Activated CD8-positive, alpha-beta memory T cell treated with anti-CD3 and anti-CD28 coated beads, Interleukin-2, amount 50 U/mL, for 4 hours (primary cell): Measurements from ENCODE around the gene SEMA3C.

Experiments used
- DNase-seq: peaks from one replicate; pipeline ENCODE4 v3.0.0-alpha.2; 2020

Gene SEMA3C

DNA sequence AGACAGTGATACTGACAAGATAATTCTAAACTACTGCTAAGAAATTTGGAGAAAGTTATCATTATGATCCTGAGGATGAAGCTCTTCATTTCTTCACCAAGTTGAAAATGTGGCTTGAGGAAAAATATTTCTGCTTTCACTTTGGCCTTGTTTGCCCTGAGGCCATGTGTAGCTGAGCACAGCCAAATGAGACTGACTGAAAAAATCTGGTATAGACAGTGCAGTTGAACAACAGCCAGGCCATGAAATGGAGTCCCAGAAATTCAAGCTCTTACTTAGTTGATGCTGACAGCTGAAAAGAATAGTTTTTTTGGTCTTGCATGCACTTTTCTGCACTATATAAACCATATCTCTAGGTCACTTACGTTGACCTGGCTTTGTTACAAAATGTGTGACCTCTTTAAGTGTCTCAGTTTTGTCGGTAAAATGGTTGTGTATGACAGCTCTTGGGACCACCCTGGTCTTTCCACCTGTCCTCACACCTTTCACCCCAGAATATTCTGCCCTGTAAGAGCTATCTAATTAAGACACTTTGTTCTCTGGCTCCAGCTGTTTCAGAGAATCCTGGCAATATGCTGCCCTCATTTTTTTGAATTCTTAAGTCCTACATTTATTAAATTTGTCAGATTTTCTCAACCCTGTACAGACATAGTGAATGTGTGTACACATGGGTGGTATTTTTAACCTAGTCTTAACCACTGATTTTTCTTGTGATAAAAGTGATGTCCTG is 189.1 kb downstream of the SEMA3C start:
- no peak for DNase-seq

DNA sequence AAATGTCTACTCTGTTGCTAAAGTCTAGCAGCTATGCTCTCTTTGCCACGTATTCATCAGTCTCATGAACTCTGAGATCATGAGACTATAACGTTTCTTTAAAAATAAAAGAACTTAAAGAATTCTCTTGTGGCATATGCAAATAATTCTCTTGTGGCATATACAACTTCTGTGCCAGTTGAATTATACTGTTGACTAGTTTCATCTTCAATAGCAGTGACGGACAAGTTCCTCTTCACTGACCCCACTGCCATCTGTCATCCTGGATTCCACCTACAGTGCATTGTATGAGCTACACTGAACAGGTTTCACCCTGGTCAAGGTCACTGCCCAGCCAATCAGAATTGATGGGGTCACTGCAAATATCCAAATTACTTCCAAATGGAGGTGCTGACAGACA is 192.2 kb downstream of the SEMA3C start:
- no peak for DNase-seq

DNA sequence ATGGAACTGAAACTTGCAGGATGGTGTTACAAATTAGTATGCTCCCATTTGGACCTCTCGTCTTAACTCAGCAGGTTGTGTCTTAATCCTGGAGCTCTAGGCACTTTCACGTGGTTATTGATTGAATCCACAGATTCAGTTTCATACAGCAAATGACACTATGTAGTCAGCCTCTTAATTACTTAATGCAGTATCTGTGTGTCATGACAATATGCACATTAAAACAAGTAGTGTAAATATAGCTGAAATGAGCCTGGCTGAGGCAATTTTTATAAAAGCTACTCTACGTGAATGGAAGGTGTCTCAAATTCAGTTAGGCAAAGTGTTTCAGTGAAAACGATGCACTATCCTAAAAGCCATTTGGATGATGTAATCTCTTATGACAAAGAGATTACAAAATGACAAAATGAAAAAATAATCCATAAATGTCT is 193.7 kb downstream of the SEMA3C start:
- DNase-seq = no peak

DNA sequence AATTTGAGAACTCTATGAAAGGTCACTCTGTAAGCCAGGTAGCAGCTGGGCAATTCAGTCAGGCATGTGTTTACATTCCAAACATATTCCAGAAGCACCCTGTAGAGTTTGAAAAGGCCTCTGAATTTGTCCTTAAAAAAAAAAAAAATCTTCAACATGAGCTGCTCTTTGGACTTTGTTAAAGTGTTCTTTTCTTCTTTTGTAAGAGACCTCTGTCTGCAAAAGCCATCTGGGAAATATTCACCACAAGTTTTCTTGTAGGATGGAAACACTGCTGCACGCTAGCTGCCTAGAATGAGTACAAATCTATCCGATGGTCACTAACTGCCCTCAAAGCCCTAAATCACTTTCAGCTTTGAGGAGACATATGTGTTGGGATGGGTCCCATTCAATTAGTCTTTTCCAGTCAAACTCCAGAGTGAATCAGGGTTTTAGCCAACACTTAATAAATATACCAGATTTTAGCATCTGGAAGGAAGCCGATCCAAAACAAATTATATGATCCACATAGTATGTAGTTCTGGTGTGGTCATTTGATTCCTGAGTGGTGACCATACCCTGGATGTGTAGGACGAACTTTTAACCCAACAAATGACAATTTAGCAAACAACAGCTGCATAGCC is 194.5 kb downstream of the SEMA3C start:
- DNase-seq = no peak

DNA sequence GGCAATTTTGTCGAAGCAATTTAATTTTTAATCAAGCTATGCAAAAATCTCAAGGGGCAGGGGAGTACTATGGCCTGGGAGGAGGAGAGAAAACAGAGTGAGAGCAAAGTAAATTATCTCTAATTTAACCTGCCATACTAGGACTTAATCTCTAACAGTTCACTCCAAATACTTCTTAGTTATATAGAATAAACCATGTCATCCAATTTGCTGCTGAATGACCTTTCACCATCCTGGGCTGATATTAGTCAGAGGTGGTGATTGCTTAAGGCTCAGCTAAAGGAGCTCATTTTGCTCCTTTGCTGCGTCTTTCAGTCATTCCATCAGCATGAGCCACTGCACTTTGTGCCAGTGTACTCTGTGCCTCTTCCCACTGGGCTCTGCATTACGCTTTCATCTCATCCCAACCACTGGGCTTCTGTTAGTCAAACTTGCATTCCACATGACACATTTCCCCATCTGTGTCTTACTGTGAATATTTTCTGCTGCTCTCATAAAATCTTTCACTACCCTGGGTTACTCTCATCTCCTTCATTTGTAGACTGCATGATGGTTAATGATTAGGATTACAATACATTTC is 196.1 kb downstream of the SEMA3C start:
- no peak for DNase-seq

DNA sequence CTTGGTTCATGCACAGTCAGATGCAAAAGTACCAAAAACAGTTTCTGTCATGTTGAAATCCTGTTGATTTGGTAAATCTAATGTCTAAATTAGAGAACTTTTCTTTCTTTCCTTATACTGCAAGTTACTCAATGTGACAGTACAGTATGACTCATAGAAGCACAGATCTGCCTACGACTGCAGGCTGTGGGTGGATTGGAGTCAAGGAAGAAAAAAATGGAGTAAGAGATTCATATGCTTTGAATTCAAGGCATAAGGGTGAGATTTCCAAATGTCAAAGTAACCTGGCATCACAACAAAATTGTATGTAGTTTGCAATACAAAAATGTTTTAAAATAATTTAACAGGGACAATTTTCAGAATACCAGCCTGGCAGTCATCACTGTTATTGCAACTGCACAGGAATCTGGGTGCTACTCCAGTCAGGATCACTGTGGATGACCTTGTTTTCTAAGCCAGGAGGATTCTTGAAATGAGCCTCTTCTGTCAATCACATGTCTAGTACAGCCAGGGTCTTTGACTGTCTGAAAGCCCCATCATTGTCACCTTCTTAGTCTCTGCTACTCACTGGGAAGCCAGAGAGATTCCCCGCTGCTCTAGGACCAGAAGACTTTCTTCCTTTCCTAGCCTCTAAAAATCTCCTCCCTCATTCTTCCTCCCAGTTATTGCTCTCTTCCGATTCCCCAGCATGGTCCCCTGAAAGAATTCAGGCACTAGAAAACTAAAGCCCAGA is 196.8 kb downstream of the SEMA3C start:
- no peak for DNase-seq

DNA sequence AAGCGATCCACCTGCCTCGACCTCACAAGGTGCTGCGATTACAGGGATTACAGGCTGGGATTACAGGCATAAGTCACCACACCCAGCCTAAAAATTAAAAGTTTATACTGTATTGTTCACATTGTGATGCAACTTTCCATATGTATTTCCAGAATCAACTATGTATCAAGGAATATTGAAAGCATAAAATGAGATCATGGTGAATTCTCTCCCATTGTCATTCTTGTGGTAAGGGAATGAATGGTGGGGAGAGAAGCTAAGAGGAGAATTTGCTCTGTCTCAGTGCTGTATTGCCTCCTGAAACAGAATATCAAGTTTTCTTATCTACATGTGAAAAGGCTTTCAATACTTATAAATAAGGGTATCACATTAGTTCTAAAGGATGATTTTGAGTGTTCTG is 198.7 kb downstream of the SEMA3C start:
- no peak for DNase-seq

DNA sequence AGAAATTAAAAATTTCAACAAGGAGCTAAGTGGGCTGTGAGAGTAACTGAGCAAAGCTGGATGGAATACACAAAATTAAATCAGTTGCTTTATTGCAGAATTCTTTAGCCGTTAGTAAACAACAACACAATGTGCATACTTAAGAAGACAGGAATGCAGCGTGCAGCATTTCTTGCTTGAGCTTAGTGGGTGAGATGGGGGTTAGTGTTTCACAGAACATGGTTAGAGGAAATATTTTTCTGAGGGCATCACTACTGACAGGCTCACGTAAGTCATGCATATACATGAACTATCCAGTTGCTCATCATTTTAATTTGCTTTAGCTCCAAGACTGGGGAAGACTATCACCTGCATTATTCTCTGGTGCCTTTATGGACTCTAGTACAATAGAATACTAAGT is 199.6 kb downstream of the SEMA3C start:
- DNase-seq = no peak

DNA sequence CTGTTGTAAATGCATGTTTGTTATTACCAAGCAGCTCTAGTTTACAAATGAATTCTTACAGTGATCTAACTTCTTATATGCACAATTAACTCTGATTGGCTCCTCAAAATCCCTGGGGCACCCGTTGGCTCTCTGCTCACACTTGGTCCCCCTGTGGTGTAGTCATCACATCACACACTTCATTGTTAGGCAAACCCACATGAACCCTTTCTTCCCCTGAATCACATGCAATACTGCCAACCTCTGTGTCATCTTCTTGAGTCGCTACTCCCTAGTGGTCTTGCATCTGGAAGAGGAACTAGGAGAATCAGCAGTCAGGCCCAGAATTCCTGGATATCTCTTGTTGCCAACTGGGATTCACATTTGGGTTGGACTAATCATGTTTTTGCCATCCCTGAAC is 207.3 kb downstream of the SEMA3C start:
- DNase-seq = no peak

DNA sequence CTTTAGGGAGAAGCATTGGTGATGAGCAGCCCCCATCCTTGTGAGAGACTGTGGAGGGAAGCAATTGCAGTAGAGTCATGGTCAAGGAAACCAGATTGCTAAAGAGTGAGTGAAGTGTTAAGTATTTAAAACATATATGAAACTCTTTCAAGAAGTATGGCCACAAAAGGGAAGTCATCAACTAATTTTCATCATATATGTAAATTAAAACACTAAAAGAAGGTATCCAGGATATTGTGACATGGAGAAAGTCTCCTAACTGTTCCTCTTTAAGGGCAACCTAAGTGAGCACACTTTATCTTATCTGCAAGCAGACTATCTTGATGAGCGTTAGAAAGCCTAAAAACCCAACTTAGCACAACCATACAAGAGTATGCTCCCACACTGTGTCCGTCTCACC is 210.7 kb downstream of the SEMA3C start:
- DNase-seq = no peak

DNA sequence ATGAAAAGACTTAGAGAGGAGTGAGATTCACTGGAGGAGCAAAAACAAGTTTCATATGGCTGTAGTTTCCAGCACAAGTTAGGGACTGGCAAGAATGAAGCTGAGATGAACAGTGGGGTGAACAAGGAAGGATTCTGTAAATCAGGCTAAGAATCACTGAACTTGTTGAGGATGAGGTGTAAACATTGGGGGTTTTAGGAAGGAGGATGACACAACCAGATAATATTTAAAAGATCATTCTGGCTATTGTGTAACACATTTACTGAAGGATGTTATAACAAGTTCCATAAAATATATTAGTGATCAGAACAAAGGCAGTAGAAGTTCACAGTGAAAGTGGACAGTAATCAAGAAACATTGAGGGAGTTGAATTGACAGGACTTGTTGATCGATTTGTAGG is 211.5 kb downstream of the SEMA3C start:
- no peak for DNase-seq

DNA sequence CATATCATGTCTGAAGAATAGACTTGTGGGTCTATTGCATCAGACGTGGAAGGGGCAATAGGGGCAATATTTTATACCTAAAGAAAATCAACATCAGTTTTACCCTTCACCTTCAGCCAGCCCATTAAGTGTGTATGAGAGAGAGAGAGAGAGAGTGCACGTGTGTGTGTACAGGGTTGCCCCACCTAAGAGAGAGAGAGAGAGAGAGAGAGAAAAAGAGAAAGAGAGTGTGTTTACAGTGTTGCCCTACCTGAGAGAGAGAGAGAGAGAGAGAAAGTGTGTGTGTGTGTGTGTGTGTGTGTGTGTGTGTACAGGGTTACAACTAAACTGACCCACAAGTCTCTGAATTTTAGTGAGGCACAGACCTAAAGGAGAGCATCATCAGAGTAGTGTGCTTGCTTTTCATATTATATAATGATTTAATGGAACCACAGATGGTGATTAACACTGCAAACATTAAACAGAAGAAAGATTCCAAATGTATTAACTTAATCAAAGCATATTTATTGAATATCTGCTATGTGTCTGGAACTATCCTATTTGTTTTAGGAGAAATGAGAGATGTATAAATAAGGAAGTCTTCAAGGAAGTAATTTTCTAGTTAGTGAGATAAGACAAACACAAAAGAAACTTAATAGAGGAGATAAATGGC is 213.6 kb downstream of the SEMA3C start:
- DNase-seq = no peak

DNA sequence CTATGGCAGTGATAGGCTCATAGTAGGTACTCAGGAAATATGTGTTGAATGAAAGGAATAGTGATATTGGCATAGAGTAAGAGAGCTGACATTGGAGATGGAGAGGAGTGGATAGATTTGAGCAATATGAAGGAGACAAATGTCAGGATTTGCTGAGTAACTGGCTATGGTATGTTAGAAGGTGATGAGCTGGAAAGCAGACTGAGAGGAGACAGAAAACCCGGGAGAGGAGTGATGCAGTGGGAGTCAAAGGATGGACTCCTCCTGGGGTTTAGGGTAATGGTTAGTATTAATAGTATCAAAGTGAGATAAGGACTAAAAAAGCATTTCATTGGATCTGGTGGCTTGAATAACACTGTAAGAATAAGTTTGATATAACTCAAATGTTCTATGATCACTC is 215.6 kb downstream of the SEMA3C start:
- no peak for DNase-seq

DNA sequence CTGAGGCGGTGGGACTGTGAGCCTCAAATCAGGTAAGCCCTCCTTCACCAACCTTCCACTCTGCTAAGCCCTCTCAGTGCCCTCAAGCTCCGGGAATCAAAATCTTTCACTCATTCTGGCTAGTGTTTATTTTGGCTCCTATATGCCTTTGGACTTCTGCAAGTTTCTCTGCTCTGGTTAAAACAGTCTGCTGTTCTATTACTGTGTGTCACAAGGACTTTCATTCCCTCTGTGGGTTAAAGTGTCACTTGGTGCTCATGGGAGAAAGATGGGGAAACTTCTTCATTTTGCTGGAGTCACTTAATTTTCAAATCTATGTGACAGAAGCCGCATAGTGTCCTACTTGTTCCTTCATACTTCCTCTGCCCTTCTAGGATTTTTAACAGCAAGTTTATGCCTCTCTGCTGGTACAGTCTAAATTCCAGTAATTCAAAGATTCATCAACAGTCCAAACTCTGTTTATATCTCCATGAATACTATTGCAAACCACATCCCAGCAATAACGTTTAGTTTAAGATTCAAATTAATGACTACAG is 219.1 kb downstream of the SEMA3C start:
- DNase-seq = no peak

DNA sequence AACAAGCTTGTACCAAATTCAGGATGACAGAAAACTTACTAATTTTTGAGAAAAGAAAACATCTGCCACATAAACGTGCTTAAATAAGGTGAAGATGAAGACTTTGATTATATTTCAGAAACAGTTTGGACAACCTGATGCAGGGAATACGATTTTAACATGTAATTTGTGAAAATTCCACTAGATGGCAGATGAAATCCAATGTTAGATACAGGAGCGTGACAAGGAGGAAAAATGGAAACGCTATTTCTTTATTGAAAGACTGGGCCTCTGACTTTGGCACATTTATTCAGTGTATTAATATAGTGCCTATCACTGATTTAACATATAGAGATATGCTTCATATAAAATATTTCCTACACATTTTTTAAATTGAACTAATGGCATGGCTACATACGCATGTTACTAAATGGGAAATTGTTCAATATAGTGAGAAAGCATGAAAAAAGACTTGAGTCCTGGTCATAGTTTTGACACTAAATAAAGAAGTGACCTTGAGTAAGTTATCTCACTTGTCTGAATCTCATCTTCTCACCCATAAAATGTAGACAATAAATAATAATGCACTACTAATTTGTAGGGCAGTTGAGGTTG is 219.7 kb downstream of the SEMA3C start:
- no peak for DNase-seq
